Stimulated activated CD8-positive, alpha-beta memory T cell treated with anti-CD3 and anti-CD28 coated beads, Interleukin-12 subunit alpha, Interleukin-12 subunit beta, amount 100 ng/mL, for 4 hours (primary cell): ENCODE data around the gene ZNRF1.

Source experiments
- DNase-seq: peaks from one replicate; pipeline ENCODE4 v3.0.0-alpha.2; 2020; ENCODE audit warnings: low read depth

The ZNRF1 gene

DNA sequence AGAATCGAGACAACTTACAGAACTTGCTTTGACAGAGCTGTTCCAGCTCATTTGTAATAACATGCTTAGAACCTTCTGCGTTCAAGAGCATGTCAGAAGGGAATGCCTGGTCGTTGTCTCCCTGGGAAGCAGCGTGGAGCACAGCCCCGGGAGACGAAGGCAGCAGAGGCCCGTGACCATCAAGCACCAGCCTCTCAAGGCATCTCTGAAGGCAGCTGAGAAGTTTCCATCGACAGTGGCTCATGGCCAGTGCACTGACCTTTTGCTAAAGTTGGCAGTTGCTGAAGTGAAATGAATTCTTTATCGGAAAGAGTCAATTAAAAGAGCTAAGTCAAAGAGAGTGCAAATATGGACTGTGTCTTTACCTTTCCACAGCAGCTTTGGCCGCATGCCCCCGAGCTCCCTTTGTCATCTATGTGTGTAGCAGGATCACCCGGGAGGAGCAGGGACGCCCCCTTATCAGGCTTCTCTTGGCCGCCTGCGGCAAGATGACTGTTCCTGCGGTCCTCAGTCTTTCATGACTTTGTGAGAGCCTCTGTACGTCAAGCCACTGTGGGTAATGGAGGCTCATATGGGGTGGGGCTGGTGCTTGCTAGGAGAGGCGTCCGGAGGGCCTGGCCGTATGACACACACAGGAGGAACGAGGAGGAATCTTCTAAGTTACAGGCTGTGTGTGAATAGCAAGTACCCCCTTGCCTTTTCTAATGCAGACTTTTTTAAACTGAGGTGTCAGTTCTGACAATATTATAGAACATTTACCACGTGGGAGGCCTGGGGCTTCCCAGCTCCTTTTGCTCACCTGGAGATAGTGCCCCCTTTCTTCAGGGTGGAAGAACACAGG lies 63.5 kb downstream of the ZNRF1 start:
- DNase-seq, result no peak

DNA sequence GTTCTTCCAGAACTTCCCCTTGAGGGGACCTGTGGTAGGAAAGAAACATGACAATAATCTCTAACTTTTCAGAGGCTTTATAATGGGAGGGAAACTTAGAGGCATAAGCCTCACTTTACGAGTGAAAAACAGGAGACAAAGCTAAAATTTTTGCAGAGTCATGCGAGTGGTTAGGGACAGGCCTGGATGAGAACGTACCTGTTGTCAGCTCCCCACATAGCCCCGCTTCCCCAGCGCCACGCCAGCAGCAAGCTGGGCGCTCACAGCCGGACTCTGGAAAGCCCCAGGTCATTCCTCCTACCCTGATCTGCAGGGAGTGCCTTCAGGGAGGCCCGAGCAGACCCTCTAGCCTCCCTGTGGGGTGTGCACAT lies 64.1 kb downstream of the ZNRF1 start:
- DNase-seq, result no peak

DNA sequence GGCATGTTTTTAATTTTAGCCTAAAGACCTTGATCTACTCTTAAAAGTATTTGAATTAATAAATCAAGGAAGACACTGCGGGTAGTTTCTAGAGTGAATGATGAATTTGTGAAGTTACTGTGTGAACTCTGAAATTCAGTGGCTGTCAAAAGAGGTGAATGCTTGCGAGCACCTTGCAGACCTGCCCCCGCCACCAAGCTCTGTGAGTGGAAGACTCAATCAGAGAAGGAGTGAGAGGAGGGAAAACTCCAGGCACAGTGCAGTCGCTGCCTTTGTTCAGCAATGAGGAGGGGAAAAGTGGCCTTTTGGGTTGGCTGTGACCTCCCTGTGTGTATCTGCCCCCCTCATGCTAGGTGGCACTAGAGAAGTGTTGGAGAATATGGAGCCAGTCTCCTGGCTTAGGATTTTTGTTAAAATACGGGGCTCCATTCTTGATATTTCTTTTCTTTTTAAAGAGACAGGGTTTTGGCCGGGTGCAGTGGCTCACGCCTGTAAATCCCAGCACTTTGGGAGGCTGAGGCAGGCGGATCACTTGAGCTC lies 64.8 kb downstream of the ZNRF1 start:
- DNase-seq, result no peak

DNA sequence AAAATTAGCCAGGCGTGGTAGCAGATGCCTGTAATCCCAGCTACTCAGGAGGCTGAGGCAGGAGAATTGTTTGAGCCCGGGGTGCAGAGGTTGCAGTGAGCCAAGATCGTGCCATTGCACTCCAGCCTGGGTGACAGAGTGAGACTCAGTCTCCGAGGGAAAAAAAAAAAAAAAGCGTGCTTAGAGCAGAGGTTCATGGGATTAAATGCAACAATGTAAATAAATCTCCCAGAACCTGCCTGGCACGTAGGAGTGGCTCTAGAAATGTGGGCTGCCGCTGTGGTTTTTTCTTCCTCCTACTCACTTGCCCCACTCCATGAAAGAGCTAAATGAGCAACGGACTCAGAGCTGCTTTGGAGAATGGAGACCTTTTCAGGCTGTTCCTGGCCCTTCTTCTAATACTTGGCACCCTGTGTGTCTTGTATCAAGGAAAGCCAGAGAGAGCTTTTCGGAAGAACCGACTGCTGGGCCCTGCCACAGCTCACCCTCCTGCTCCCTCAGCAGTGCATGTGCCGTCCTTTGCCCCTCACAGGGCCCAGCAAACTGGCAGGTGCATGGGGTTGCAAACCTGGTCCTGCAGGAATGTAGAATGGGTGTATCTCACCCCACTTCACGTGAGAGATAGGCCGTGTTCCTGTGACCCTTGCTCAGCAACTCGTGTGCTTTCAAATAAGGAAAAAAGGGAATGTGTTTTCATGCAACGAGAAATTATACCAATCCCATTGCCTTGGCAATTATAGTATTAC lies 65.8 kb downstream of the ZNRF1 start:
- no peak for DNase-seq

DNA sequence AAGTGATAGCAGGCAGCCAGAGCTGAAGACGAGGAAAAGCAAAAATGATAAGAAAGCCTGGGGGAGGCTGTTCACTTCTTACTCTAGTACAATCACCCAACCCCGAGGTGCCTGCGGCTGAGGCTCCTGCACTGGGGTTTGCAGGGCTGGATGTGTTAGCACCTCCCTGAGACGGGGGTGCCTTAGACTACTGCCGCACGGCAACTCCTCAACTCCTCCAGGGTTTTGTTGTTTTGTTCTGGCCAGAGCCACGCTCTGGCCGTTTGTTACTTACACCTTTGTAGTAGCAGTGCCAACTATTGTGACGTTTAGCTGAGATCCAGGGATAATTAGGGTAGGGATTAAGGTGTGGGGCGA lies 66.3 kb downstream of the ZNRF1 start:
- DNase-seq, result peak; percentile 6

DNA sequence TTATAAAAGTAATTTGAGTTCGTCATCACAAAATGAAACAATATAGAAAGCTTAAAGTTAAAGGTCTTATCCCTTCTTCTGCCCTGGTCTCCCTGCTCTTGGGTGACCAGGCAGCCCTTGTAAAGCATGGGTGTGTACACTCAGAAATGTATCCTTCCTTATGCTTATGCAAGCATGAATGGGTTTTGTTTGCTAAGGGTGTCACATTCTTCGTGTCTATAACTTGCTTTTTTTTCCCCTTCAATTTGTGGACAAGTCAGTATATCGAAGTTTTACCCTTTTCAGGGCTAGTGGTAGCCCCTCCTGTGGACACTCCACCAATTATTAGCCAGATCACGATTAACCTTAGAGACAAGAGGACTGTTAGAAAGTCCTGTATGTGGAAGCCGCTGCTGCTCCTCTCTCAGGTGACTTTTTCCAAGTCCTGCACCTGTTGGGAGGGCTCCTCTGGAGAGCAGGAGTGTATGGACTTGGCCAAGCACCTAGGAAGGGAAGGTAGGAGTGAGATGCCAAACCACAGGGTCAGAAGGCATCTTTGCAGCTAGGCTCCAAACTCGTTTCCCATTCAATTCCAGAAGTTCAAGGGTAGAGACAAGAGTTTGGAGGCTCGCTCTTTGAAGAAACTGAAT lies 66.8 kb downstream of the ZNRF1 start:
- no peak for DNase-seq

DNA sequence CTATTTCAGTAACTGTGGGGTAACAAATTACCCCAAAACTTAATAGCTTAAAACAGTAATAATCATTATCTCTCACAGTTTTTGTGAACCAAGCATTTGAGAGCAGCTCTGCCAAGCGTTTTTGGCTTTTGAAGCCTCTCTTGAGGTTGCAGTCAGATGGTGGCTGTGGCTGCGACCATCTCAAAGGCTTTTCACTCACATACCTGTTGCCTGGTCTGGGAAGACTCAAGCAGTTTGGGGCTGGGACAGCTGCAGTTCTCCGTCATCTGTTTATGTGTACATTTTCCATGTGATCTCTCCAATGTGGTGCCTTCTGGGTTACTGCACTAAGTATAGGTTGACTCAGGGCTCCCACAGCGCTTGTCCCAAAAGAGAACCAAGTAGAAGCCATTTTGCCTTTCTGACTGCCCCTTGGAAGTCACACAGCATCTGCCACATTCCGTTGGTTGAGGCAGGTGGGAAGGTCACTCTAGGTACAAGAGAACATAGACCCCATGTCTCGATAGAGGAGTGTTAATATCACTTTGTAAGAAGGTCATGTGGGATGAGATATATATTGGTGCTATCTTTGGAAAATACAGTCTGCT lies 68.1 kb downstream of the ZNRF1 start:
- DNase-seq, result no peak

DNA sequence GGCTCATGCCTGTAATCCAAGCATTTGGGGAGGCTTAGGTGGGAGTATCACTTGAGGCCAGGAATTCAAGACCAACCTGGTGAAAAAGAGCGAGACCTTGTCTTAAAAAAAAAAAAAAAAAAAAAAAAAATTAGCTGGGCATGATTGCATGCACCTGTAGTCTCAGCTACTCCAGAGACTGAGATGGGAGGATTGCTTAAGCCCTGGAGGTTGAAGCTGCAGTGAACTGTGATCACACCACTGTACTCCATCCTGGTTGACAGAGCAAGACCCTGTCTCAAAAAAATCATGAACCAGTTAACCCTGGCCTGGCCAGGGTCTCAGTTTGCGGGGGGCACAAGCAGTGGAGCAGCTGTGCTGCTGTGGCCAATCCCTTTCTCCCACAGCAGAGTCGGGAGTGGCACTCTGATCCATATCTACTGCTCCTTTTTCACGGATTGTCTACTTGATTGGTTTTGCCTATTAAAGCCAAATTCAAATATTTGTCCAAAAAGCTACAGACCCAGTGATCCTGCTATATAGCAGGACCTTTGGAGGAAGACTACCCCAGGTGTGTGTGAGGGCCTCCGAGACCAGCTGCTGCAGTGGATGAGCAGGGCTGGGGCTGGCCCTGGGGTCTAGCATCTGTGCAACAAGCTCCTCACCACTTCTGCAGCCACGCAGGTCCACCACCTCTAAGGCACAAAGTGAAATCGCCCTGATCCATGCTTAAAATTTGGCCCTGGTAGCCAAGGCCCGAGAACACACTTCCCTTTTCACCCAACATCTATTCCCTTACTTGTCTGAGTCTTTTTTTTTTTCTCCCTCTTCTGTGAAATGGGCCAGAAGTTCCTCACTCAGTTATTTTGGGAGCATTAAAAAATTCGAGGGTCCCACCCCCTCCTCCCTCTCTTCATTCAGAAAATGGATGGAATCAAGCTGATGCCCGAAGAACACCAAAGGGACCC lies 69.5 kb downstream of the ZNRF1 start:
- no peak for DNase-seq

DNA sequence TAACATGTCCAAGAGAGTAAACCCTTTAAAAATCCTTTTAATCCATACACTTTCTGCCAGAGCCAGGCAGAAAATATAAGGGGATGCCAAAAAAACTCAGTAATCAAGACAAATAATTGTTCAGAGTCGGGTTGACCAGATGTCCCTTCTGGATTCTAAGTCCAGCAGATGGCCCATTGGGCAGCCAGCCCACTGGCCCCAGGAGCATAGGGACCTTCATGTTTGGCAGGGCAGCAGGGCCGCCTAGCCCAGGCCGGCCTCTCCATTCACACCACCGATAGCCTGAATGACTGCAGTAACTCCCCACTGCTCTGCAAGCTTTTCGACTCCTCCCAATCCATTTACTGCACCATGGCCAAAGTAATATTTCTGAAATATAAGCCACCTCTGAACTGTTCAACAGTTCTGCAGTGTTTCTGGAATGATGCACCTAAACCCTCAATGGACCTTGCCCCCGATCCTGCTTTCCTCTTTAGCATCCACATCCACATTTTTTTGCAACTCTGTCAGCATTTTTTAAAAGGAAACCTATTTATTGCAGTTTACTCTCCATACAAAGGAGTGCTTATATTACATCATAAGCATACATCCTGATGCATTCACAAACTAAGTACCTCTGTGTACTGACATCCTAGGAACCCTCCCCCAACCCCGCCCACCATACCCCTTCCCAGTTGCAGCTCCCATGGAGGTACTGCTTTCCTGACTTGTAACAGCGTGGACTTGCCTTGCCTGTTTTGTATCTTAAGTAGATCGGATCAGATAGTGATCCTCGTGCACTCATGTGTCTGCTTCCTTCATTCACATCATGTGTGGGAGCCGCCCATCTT lies 71.4 kb downstream of the ZNRF1 start:
- DNase-seq, result no peak

DNA sequence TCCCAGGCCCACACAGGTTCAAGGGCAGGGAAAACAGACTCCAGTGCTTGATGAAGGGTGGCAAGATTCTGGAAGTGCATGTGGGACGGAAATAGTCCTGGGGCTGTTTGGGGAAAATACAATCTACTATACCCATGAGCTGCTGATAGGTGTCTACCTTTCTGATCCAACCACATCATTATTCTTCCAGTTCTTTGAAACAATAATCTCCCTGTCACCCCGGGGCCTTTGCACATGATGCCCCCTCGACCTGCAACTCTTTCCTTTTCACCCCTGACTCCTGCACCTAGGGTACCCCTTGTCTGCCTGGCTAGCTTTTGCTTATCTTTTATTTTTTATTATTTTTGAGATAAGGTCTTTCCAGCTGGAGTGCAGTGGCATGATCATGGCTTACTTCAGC lies 72.8 kb downstream of the ZNRF1 start:
- DNase-seq, result no peak

DNA sequence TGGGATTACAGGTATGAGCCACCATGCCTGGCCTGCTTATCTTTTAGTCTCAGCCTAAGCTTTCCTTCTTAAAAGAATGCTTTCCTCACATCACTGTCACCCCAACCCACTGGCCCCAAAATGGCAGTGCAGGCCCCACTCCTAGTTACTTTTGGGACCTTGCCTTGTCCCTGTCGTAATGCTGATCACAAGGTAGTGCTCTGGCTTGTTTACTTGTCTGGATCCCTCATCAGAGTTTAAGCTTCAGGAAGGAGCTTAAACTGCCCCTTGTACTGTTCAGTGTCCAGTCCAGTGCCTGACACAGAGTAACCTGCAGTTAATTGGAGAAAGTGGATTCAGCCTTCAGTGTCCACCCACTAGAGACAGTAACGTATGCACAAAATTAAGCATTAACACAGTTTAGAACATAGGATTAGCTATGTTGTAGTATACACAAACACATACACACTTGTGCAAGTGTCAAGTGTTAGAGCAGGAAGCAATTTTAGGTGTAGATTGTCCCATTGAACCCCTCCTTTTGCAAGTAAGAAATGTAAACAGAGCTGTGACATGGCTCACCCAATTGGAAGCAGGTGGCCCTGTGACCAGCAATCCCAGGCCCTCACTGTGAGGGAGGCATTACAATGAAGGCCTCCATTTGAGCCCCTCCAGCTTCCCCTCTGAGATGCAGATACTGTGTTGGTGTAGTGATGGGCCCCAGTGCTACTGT lies 73.6 kb downstream of the ZNRF1 start:
- no peak for DNase-seq

DNA sequence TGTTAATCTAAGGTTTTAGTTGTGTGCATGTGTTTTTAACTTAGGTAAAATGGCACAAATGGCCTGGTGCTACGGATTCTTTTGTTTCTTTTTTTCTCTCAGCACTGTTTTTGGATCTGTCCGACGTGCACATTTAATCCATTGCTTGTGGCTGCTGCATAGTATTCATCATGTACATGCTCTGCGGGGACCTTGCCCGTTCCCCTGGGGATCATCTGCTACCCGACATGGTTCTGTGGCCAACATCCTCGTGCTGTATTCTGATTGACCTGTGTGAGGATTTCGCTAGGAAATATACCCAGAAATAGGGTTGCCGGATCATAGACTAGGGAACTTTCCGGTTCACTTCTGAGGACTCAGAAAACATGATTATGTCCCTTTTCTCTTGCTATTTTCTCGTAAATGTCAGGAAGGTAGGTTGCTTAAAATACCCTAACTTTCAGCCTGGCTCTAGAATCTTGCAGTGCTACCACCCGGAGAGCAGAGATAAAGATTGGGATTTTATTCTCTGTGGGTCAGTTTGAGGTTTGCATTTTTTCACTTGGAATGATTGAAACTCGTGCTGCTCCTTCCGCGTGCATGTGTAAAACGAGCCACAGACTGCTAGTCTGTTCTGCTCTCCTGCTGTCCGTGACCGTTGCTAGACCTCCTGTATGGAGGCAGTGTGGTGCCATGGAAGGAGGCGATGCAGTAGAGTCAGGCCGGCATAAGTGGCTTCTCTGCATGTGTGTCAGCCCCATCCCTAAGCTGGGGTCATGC lies 74.9 kb downstream of the ZNRF1 start:
- no peak for DNase-seq

DNA sequence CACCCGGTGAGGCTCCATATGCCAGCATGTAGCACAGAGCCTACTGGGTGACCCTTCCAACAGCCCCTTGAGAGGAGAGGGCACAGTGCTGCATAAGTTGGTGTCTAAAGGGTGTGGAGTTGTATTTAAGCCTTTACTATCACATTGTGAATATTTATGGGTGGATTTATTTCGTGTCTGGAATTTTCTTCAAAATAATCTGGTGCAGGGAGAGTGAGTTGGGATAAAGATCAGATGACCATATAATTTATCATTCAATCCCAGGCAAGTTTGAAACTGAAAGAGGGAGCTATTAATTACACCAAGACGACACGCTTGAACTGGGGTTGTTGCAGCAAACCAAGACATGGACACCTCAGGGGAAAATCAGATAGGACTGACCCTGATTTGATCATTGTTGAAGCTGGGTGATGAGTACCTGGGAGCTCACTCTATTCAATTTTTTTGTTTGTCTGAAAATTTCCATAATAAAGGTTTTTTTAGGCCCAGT lies 75.5 kb downstream of the ZNRF1 start:
- DNase-seq, result no peak

DNA sequence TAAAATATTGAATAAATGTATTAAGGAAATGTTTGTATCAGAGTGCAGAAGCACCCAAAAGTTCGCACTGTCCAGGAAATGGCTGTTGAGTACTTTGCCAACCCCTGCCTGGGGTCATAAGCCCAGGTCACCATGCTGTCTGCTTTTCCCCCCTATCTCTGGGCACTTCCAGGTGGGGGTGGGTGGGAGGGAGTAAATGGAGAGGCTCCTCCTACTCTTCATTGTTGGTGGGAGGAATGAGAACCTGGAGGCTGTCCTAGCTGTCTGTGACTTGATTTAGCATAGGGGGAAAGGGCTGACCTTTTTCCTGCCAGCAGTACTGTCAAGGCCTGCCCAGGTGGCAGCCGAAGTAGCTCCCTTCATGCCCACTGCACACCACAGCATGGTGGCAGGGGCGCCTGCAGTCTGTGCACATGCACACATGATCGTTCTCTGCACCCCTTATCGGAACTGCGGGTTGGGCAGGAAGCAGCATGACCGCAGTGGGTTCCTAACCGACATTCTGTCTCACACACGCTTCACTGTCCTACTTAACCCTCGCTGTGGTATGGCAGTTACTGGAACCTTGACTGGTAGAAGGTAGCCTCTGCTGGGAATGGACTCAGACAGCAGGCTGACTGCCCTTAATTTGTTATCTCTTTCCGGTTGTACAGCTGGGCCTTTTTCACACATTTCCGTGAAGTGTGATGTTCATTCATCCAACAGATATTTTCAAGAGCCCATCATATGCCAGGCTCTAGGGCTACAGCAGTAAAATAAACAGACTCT lies 76.3 kb downstream of the ZNRF1 start:
- DNase-seq, result peak; percentile 62

DNA sequence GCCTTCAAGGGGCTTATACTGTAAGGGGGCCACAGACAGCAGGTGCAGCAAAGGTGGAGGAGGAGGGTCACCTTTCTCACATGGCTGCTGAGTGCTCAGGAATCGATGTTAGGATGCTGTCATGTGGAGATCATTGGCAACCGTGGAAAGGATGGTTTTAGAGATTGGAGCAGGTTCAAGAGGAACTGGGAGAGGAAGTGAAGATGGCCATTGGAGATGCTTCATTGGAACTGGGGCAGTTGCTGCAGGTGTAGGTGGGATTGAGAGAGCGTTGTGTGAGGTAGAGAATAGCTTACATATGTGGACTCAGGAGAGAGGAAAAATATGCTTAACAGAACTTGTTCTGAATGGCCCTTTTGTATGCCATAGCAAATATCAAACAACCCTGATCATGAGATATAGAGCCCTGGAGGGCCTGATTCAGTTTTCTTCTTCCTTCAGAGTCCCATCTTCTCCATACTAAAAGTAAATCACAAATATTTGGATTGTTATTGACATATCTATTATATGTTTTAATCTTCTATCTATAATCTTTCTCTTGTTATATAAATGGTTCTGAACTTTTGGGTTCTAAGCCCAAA lies 77.0 kb downstream of the ZNRF1 start:
- DNase-seq, result no peak

DNA sequence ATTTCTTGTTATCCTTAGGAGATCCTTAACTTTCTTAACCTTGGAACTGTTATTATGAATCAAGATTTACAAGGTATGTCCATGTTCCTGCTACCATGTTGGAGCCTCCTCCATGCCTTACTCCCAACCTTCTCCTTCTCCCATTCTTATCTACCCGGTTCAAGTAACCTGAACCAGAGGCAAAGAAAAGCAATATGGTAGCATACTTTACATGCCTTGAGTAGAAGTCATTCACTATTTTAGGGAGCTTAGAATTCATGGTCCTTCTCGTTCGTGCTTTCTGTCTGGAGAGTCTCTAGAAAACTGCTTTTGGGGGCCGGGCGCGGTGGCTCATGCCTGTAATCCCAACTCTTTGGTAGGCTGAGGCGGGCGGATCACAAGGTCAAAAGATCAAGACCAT lies 80.1 kb downstream of the ZNRF1 start:
- no peak for DNase-seq

DNA sequence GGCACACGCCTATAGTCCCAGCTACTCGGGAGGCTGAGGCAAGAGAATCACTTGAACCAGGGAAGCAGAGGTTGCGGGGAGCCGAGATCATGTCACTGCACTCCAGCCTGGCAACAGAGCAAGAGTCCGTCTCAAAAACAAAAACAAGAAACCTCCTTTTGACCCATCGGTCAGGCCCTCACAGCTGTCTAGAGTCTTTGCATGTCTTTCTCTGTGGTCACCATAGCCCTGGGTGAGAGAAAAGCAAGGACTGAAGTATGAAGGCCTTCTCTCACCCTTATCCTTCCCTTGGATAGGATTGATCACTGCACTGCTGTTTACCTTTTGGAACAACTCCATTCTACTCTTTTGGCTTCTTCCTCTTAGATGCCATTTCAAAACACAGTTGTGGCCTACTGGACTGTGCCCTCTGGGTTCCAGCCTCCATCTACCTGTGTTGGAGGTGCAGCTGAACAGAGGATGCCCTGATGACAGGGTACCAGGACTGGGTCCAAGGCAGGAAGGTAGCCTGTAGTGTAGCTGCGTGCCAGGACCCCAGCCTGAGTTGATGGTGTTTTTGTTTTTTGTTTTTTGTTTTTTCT lies 80.6 kb downstream of the ZNRF1 start:
- DNase-seq, result no peak
